Fibroblast of lung (primary cell): ENCODE results near the gene AGAP1. TPM values are rescaled to one million over a fixed set of nuclear protein-coding genes. Genes with fewer than 3 reads are reported as not detected.

Experiments used
- DNase-seq, 2 donors: peaks; one replicate each; pipeline versions ENCODE4 v3.0.0 to v3.0.0-alpha.2; 2010; ENCODE audit warnings: low read depth in 2 of 2
- H2AFZ ChIP-seq: 2 replicates; pipeline ENCODE4 v1.5.1; 2012; ENCODE audit warnings: low read length, control low read depth, inconsistent platforms
- H3K27ac ChIP-seq: 2 replicates; pipeline ENCODE4 v1.5.1; 2011; ENCODE audit warnings: low read length, control low read depth; ENCODE audit not compliant: insufficient read depth
- H3K27me3 ChIP-seq: 2 replicates; pipeline ENCODE4 v1.5.1; 2011; ENCODE audit warnings: mild to moderate bottlenecking, low read length; ENCODE audit not compliant: control insufficient read depth, insufficient read depth
- H3K36me3 ChIP-seq: 2 replicates; pipeline ENCODE4 v1.5.1; 2011; ENCODE audit warnings: low read length; ENCODE audit not compliant: control insufficient read depth, insufficient read depth
- H3K4me1 ChIP-seq: 2 replicates; pipeline ENCODE4 v1.5.1; 2011; ENCODE audit warnings: low read length; ENCODE audit not compliant: control insufficient read depth, insufficient read depth; ENCODE audit errors: extremely low read depth
- H3K4me2 ChIP-seq: 2 replicates; pipeline ENCODE4 v1.5.1; 2011; ENCODE audit warnings: low read length, control low read depth; ENCODE audit not compliant: insufficient read depth; ENCODE audit errors: extremely low read depth
- H3K4me3 ChIP-seq, 4 experiments: fragments of 200-600 bp in 1 of 4; sonication (generic) in 1 of 4; replicated peaks in 1 of 4; 2 replicates each; pipeline ENCODE4 v1.5.1; 2011 to 2016; ENCODE audit warnings: low read length in 4 of 4, low read depth in 3 of 4, mild to moderate bottlenecking in 3 of 4, control low read depth in 2 of 4, inconsistent platforms in 1 of 4, mixed read lengths in 1 of 4; ENCODE audit not compliant: insufficient read depth in 1 of 4; ENCODE audit errors: control extremely low read depth in 1 of 4
- H3K79me2 ChIP-seq: 2 replicates; pipeline ENCODE4 v1.5.1; 2012; ENCODE audit warnings: mild to moderate bottlenecking, low read length, inconsistent platforms; ENCODE audit not compliant: control insufficient read depth, insufficient read depth
- H3K9ac ChIP-seq: 2 replicates; pipeline ENCODE4 v1.5.1; 2011; ENCODE audit warnings: mild to moderate bottlenecking, low read length, control low read depth; ENCODE audit not compliant: insufficient read depth
- H3K9me3 ChIP-seq: 2 replicates; pipeline ENCODE4 v1.5.1; 2012; ENCODE audit warnings: low read depth, low read length; ENCODE audit not compliant: control insufficient read depth, insufficient read depth
- H4K20me1 ChIP-seq: 2 replicates; pipeline ENCODE4 v1.5.1; 2011; ENCODE audit warnings: low read length; ENCODE audit not compliant: control insufficient read depth, insufficient read depth; ENCODE audit errors: extremely low read depth
- CTCF ChIP-seq, 2 donors: IDR thresholded peaks in 1 of 2; conservative IDR thresholded peaks in 1 of 2; 1 replicate in 1 of 2; 2 replicates in 1 of 2; pipeline ENCODE4 v1.5.1; 2011 to 2012; ENCODE audit warnings: low read length in 2 of 2, control low read depth in 1 of 2, inconsistent platforms in 1 of 2, low read depth in 1 of 2, mild to moderate bottlenecking in 1 of 2
- EZH2 ChIP-seq: IDR thresholded peaks from 2 replicates; pipeline ENCODE4 v1.5.1; 2012; ENCODE audit warnings: low read length, control low read depth, mild to moderate bottlenecking; ENCODE audit errors: missing control alignments
- polyA plus RNA-seq, 2 donors: library from polyadenylated mRNA; depleted of rRNA in 1 of 2; stranded (reverse) in 1 of 2; unstranded in 1 of 2; fragments of >200 nt; gene quantifications; 2 replicates each; pipeline ENCODE4 v1.2.1, GENCODE V29; 2011 to 2012; ENCODE audit warnings: missing spikeins in 1 of 2
- total RNA-seq: library from RNA; depleted of rRNA; stranded (reverse); fragments of >200 nt; gene quantifications from 2 replicates; pipeline ENCODE4 v1.2.1, GENCODE V29; 2014

The AGAP1 gene
- total and polyA plus RNA-seq, 2 donors (not counting 1 experiment from before 2014, with no cell fraction given): 10.6 to 14.0 TPM

GRCh38 chr2:235546151-235546435, 52.2 kb downstream of the AGAP1 start:
- H3K36me3 ChIP-seq: no peaks in the 10 kb centered on the region
- no peak overlapping the region for H3K27ac ChIP-seq
- no peaks in the 10 kb centered on the region for H3K79me2 ChIP-seq
- H2AFZ ChIP-seq: no peak overlapping the region
- H3K4me3 ChIP-seq: no peak overlapping the region
- no peaks in the 10 kb centered on the region for H3K9me3 ChIP-seq
- no peaks in the 10 kb centered on the region for H3K27me3 ChIP-seq
- no peak overlapping the region for H3K9ac ChIP-seq
- peaks cover 3% of the 10 kb centered on the region for H4K20me1 ChIP-seq
- H3K4me2 ChIP-seq: no peak overlapping the region
- DNase-seq: no peak
- TF ChIP-seq EZH2: no peak
- no peak for TF ChIP-seq CTCF (conservative IDR thresholded peaks at IDR 0.05 in 1 of 2, IDR thresholded peaks at IDR 0.05 in 1 of 2; ENCODE audit: low read depth in 1 of 2, low read length in 2 of 2)
- H3K4me1 ChIP-seq: no peaks in the 10 kb centered on the region

GRCh38 chr2:235546436-235546835, 52.6 kb downstream of the AGAP1 start:
- no peak for TF ChIP-seq CTCF (conservative IDR thresholded peaks at IDR 0.05 in 1 of 2, IDR thresholded peaks at IDR 0.05 in 1 of 2; ENCODE audit: low read depth in 1 of 2, low read length in 2 of 2)
- no peak for TF ChIP-seq EZH2
- Histone ChIP-seq H3K36me3 (no peaks in the 10 kb centered on the region), H3K4me2 (no peak overlapping the region), H3K27me3 (no peaks in the 10 kb centered on the region), H3K79me2 (no peaks in the 10 kb centered on the region), H3K27ac (no peak overlapping the region), H3K9me3 (no peaks in the 10 kb centered on the region), H2AFZ (no peak overlapping the region), H3K4me3 (no peak overlapping the region), H3K4me1 (no peaks in the 10 kb centered on the region), H3K9ac (no peak overlapping the region), H4K20me1 (peaks cover 3% of the 10 kb centered on the region)
- DNase-seq: no peak

GRCh38 chr2:235549735-235550377, 56.0 kb downstream of the AGAP1 start:
- TF ChIP-seq CTCF (conservative IDR thresholded peaks at IDR 0.05 in 1 of 2, IDR thresholded peaks at IDR 0.05 in 1 of 2; ENCODE audit: low read depth in 1 of 2, low read length in 2 of 2) (no peak), EZH2 (no peak)
- no peak overlapping the region for H2AFZ ChIP-seq
- H3K4me3 ChIP-seq: no peak overlapping the region
- H3K27me3 ChIP-seq: no peaks in the 10 kb centered on the region
- no peak overlapping the region for H3K4me2 ChIP-seq
- H4K20me1 ChIP-seq: no peaks in the 10 kb centered on the region
- H3K9ac ChIP-seq: no peak overlapping the region
- no peak overlapping the region for H3K27ac ChIP-seq
- no peak for DNase-seq
- no peaks in the 10 kb centered on the region for H3K4me1 ChIP-seq
- H3K9me3 ChIP-seq: no peaks in the 10 kb centered on the region
- H3K79me2 ChIP-seq: peaks cover 3% of the 10 kb centered on the region
- H3K36me3 ChIP-seq: no peaks in the 10 kb centered on the region
